Stimulated activated CD8-positive, alpha-beta memory T cell treated with anti-CD3 and anti-CD28 coated beads, Interleukin-15, amount 100 ng/mL, for 24 hours (primary cell): ENCODE results near the gene ASAP2.

Experiments used
- DNase-seq: peaks from one replicate; pipeline ENCODE4 v3.0.0-alpha.2; 2020; ENCODE audit warnings: low read depth

ASAP2 gene

GRCh38 chr2:9231291-9232165, 24.9 kb downstream of the ASAP2 start:
- no peak for DNase-seq

GRCh38 chr2:9232166-9232479, 25.5 kb downstream of the ASAP2 start:
- no peak for DNase-seq

- no peak for DNase-seq
Observed at GRCh38 chr2:9232886-9233285, 26.3 kb downstream of the ASAP2 start.

- no peak for DNase-seq
Observed at GRCh38 chr2:9234680-9235146, 28.1 kb downstream of the ASAP2 start.

- no peak for DNase-seq
Observed at GRCh38 chr2:9235147-9236044, 28.8 kb downstream of the ASAP2 start.

- DNase-seq = no peak
Observed at GRCh38 chr2:9236045-9236344, 29.4 kb downstream of the ASAP2 start.

GRCh38 chr2:9236867-9237266, 30.3 kb downstream of the ASAP2 start:
- DNase-seq = no peak

- DNase-seq = no peak
Observed at GRCh38 chr2:9237831-9238230, 31.2 kb downstream of the ASAP2 start.

GRCh38 chr2:9238591-9239326, 32.1 kb downstream of the ASAP2 start:
- no peak for DNase-seq

- DNase-seq = no peak
Observed at GRCh38 chr2:9239616-9240015, 33.0 kb downstream of the ASAP2 start.

GRCh38 chr2:9240745-9241144, 34.1 kb downstream of the ASAP2 start:
- no peak for DNase-seq

GRCh38 chr2:9241233-9241632, 34.6 kb downstream of the ASAP2 start:
- no peak for DNase-seq

GRCh38 chr2:9243357-9243756, 36.7 kb downstream of the ASAP2 start:
- no peak for DNase-seq

GRCh38 chr2:9244985-9245544, 38.5 kb downstream of the ASAP2 start:
- DNase-seq = no peak

GRCh38 chr2:9247177-9247576, 40.6 kb downstream of the ASAP2 start:
- DNase-seq = no peak

- no peak for DNase-seq
Observed at GRCh38 chr2:9247786-9248185, 41.2 kb downstream of the ASAP2 start.

GRCh38 chr2:9248363-9248762, 41.8 kb downstream of the ASAP2 start:
- DNase-seq = no peak

- no peak for DNase-seq
Observed at GRCh38 chr2:9249020-9249800, 42.6 kb downstream of the ASAP2 start.

GRCh38 chr2:9250091-9250490, 43.5 kb downstream of the ASAP2 start:
- no peak for DNase-seq

GRCh38 chr2:9250498-9251153, 44.0 kb downstream of the ASAP2 start:
- no peak for DNase-seq
